ENCODE measurements around the gene PTGDR.

PTGDR gene

DNA sequence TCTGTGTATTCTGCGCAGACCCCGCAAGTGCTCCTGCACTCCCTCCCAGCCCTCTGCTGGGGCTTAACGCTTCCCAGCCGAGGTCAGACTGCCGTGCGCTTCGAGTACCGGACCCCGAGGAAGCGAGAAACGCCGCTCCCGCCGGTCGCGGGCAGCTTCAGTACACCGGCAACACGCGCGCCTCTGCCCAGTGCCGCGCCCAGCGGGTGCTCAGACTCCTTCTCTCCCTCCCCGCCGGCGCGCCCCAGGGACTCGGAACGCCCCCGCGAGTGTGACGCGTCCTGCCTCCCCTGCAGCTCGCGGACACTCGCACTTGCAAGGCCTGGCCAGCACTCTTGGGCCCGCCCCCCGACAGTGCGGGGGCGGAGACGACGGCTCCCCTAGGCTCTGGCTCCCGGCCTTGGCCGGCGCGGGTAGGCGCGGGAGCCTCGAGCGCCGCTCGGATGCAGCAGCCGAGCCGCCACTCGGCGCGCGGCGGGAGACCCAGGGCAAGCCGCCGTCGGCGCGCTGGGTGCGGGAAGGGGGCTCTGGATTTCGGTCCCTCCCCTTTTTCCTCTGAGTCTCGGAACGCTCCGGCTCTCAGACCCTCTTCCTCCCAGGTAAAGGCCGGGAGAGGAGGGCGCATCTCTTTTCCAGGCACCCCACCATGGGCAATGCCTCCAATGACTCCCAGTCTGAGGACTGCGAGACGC is 46.6 kb downstream of the PTGDR start, which contains the start of gene PTGER2:
Gene PTGER2, plus strand, starts transcription at position 410 of the 692 bp plus-strand sequence. Its CDS starts 237 bp downstream, at position 647.
- no peak for DNase-seq

DNA sequence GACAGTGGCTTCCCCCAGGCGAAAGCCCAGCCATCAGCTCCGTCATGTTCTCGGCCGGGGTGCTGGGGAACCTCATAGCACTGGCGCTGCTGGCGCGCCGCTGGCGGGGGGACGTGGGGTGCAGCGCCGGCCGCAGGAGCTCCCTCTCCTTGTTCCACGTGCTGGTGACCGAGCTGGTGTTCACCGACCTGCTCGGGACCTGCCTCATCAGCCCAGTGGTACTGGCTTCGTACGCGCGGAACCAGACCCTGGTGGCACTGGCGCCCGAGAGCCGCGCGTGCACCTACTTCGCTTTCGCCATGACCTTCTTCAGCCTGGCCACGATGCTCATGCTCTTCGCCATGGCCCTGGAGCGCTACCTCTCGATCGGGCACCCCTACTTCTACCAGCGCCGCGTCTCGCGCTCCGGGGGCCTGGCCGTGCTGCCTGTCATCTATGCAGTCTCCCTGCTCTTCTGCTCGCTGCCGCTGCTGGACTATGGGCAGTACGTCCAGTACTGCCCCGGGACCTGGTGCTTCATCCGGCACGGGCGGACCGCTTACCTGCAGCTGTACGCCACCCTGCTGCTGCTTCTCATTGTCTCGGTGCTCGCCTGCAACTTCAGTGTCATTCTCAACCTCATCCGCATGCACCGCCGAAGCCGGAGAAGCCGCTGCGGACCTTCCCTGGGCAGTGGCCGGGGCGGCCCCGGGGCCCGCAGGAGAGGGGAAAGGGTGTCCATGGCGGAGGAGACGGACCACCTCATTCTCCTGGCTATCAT is 47.3 kb downstream of the PTGDR start:
- DNase-seq: no peak

GRCh38 chr14:52315355-52315718 is 47.8 kb downstream of the PTGDR start:
- DNase-seq: no peak

DNA sequence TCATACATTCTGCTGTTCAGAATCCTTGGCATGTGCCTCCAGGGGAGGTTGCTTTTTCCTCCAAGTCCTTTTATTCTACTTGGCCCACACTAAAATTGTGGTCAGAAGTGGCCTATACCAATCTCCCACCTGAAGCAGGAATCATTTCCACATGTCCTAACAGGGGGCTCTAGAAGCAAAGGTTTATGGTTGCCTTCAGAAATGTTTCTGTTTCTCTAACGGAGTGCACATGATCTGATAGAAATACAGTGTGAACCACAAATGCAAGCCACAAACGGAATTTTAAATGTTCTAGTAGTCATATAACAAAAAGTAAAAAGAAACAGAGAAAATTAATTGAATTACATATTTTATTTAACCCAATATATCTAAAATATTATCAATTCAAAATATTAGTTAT is 50.6 kb downstream of the PTGDR start:
- DNase-seq: no peak

DNA sequence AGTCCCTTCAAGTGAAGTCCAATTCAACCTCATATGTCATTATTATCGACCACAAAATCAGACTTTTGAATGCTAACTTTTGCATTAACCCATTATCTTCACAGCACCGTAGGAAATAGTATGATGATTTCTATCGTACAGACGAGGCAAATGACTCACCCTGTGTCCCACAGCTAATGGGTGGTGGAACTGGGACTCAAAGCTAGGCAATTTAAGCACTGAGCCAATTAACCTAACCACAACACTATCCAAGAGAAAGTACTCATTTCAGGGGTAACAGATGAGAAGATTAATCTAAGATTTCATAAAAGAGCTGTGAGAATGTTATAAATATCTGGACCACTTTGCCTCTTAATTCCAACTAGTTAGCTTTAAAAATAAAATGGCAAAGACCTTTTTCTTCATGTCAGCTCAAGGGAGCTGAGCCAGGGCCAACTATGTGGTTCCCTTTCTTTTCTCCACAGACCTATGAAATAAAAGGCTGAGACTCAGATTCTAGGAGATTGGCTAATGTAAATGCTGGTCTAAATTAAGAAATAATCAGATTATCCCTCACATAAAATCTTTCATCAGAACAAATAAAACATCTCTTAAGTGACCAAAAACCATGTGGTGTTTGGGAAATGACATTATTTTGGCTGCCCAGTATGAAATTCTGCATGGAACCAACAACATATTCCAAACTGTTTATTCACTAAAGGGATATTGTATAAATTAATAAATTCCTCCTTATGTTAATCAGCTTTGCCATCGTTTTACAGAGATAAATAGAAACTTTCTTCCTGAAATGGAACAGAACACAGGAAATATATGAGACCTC is 51.5 kb downstream of the PTGDR start:
- no peak for DNase-seq

GRCh38 chr14:52319919-52320318 is 52.4 kb downstream of the PTGDR start:
- DNase-seq: no peak

- no peak for DNase-seq
Observed at GRCh38 chr14:52325126-52325525, 57.6 kb downstream of the PTGDR start.

DNA sequence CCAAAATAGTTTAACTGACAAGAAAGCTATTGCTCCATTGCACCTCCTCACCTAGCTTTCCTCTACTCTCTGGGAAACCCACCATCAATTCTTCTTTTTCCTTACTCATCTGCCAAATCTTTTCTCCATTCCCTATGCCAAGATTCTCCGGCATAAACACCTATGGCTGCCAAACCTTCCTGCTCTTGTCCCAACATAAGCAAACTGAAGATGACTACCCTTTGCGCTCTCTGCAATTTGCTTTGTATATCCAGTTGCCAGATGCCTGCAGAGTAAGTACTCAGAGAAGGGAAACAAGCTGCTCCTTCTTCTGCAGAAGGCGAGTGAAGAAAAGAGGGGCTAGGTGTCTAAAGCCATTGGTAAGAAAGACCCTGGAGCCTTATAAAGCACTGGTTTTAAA is 58.1 kb downstream of the PTGDR start:
- no peak for DNase-seq
